Right lobe of liver (tissue), 6 donors: ENCODE data around the gene SUCLG2. TPM values are rescaled to one million over a fixed set of nuclear protein-coding genes. Genes with fewer than 3 reads are reported as not detected.

Source experiments
- ATAC-seq, 4 donors: fragments of 200-7000 bp; cut with Tn5 transposase; one replicate each; pipeline ENCODE4 v1.9.1; 2020; ENCODE audit warnings: mild to moderate bottlenecking in 4 of 4, moderate library complexity in 4 of 4
- DNase-seq, 3 donors: peaks; one replicate each; pipeline ENCODE4 v3.0.0-alpha.2; 2020
- H3K27ac ChIP-seq, 3 donors: fragments of 200-600 bp; one replicate each; pipeline ENCODE4 v1.8.0; 2022
- H3K27me3 ChIP-seq, 2 donors: fragments of 200-600 bp; one replicate each; pipeline ENCODE4 v1.8.0; 2022
- H3K36me3 ChIP-seq, 4 donors: fragments of 200-600 bp; sonication (generic) in 1 of 4; one replicate each; pipeline versions ENCODE4 v1.5.1 to v1.8.0; 2017 to 2022; ENCODE audit warnings: control low read depth in 1 of 4
- H3K4me1 ChIP-seq, 4 donors: fragments of 200-600 bp; sonication (generic) in 1 of 4; one replicate each; pipeline versions ENCODE4 v1.5.1 to v1.8.0; 2017 to 2022; ENCODE audit warnings: control low read depth in 1 of 4
- H3K4me3 ChIP-seq, 3 donors: fragments of 200-600 bp; one replicate each; pipeline ENCODE4 v1.8.0; 2022
- H3K9me3 ChIP-seq, 4 donors: fragments of 200-600 bp; sonication (generic) in 1 of 4; one replicate each; pipeline versions ENCODE4 v1.5.1 to v1.8.0; 2017 to 2022; ENCODE audit warnings: control low read depth in 1 of 4
- POLR2A ChIP-seq: fragments of 450-650 bp; IDR thresholded peaks from one replicate; pipeline ENCODE4 v1.6.1; 2017; ENCODE audit warnings: antibody characterized with exemption, mild to moderate bottlenecking
- WGBS: methylation state at CpG from one replicate; pipeline ENCODE4 v1.1.6; 2018; ENCODE audit warnings: low coverage, low lambda C conversion rate; ENCODE audit not compliant: insufficient coverage; ENCODE audit errors: missing lambda C conversion rate; 5-methylcytosine and 5-hydroxymethylcytosine counted together
- intact Hi-C, 2 donors: fragments of 100-400 bp; cut with DNase I; formaldehyde crosslinking; loops; one replicate each; pipeline versions ENCODE4 v1.11.2 to v1.14.1; 2022
- total RNA-seq, 6 experiments: library from RNA; depleted of rRNA in 2 of 6; stranded (reverse); fragments of >200 nt in 2 of 6; fragmentation: NEBNext Ultra II Directional in 3 of 6; extraction: Animal tissue kit (Norgen Biotek cat#: 25700) in 3 of 6; gene quantifications; one replicate each; pipeline versions ENCODE4 v1.1.0 to v1.2.4, GENCODE V29; 2016 to 2023
- TF ChIP-seq, protein P1 (sequence below), 4 donors: fragments of 200-600 bp in 3 of 4; fragments of 450-650 bp in 1 of 4; IDR thresholded peaks; one replicate each; pipeline versions ENCODE4 v1.5.1 to v1.8.0; 2016 to 2022; ENCODE audit warnings: antibody characterized with exemption in 4 of 4, mild to moderate bottlenecking in 2 of 4
- donor health status: DM: no; HTN: yes; CAD: no.
- donor health status: DM: no; HTN: no; CAD: no.
- donor health status: DM: no; HTN: no; CAD: no.
- donor health status: DM: no; HTN: yes; CAD: no.
- donor health status: DM: no; HTN: yes; CAD: no.

SUCLG2 gene
- total RNA-seq, 6 experiments from 2014 or later = 138 to 167 (median 158) TPM

DNA sequence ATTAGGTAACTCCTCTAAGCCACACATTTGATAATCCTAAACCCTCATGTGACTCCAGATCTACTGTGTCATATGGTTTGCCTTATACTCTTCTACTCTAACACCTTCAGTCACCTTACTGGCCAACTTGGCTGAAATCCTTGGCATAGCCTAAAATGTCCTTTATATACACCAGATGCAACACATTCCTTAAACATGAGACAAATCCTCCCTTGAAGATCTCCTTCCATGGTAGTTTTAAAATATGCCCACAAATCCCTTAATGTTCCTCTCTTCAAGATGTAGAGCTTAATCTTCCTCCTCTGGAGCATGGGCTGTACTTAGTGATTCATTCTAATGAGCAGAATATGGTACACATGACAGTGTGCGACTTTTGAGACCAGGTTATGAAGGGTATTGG is 238.9 kb downstream of the SUCLG2 start:
- WGBS = 5% methylated on average over 1 of the region's 1 CpG
- no peaks in the 10 kb centered on the region for H3K4me1 ChIP-seq
- no peak for ATAC-seq
- no peak overlapping the region for H3K27ac ChIP-seq
- H3K9me3 ChIP-seq = no peaks in the 10 kb centered on the region
- no peak for DNase-seq
- no peak for TF ChIP-seq POLR2A
- TF ChIP-seq, protein P1, sequence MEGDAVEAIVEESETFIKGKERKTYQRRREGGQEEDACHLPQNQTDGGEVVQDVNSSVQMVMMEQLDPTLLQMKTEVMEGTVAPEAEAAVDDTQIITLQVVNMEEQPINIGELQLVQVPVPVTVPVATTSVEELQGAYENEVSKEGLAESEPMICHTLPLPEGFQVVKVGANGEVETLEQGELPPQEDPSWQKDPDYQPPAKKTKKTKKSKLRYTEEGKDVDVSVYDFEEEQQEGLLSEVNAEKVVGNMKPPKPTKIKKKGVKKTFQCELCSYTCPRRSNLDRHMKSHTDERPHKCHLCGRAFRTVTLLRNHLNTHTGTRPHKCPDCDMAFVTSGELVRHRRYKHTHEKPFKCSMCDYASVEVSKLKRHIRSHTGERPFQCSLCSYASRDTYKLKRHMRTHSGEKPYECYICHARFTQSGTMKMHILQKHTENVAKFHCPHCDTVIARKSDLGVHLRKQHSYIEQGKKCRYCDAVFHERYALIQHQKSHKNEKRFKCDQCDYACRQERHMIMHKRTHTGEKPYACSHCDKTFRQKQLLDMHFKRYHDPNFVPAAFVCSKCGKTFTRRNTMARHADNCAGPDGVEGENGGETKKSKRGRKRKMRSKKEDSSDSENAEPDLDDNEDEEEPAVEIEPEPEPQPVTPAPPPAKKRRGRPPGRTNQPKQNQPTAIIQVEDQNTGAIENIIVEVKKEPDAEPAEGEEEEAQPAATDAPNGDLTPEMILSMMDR (IDR thresholded peaks at IDR 0.05) = no peak
- intact Hi-C loops = no loop called here
- no peaks in the 10 kb centered on the region for H3K27me3 ChIP-seq
- H3K36me3 ChIP-seq = no peaks in the 10 kb centered on the region
- H3K4me3 ChIP-seq = no peak overlapping the region

DNA sequence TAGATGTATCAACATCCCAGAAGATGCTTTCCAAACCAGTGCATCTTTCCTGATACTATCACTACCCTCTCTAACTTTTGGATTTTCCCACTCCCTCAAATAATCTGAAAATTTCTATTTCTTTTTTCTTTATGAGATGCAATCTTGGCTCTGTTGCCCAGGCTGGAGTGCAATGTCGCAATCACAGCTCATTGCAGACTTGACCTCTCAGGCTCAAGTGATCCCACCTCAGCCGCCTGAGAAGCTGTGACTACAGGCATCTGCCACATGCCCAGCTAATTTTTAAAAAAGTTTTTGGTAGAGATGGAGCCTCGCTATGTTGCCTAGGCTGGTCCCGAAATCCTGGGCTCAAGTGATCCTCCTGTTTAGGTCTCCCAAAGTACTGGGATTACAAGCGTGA is 239.7 kb downstream of the SUCLG2 start:
- Histone ChIP-seq H3K9me3 (no peaks in the 10 kb centered on the region), H3K36me3 (no peaks in the 10 kb centered on the region), H3K4me1 (no peaks in the 10 kb centered on the region), H3K27ac (no peak overlapping the region), H3K27me3 (no peaks in the 10 kb centered on the region), H3K4me3 (no peak overlapping the region)
- intact Hi-C loops = no loop called here
- no peak for TF ChIP-seq POLR2A
- TF ChIP-seq, protein P1 (IDR thresholded peaks at IDR 0.05) = no peak
- DNase-seq = no peak
- peak in 1 of 4 donors; percentile 15 for ATAC-seq
- WGBS = 84% methylated on average over 5 of the region's 5 CpGs

DNA sequence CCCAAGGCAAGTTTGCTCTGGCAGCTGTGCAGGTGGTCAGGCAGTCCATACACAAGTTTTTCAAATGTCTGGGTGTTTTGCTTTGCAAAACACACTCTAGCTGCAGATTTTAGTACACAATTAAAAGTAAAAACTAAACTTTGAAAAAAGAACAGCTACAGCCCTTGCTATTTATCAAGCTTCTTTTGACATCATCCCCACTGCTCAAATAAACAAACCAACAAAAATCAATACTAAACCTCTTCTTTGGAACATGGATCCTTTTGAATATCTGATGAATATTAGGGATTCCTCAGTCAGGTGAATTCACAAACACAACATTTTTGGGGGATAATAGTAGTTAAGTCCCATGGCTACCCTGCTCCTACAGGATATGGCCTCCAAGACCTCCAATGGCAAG is 249.2 kb downstream of the SUCLG2 start:
- TF ChIP-seq, protein P1 (IDR thresholded peaks at IDR 0.05) = no peak
- no peak for TF ChIP-seq POLR2A
- Histone ChIP-seq H3K9me3 (no peaks in the 10 kb centered on the region), H3K27ac (peak overlapping the region in 1 of 3 donors; percentile 13), H3K4me3 (no peak overlapping the region), H3K4me1 (peaks cover 0 to 32% (median 10%) of the 10 kb centered on the region in 4 donors), H3K27me3 (no peaks in the 10 kb centered on the region), H3K36me3 (no peaks in the 10 kb centered on the region)
- intact Hi-C loops = no loop called here
- DNase-seq (no peak), ATAC-seq (peak; percentile 31 to 53 (median 44))

DNA sequence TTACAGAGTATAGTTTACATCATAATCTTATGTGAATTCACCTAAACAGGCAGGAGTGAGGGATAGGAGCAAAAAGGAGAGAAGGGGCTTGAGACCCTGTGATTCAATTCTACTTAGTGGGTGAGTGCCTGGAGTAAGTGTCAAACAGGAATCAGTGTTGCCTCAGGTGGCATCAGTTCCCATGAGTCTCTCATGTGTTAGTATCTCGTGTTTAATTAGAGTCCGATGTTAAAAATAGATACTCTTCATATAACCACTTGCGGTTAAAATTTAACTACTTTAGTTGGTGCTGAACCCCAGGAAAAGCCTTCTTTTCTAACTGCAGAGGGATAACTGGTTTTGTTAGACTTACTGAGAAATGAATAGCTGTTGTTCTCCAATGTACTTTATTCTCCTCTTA is 251.5 kb downstream of the SUCLG2 start:
- Histone ChIP-seq H3K27ac (peak overlapping the region; percentile 20 to 41 (median 29)), H3K4me3 (no peak overlapping the region), H3K4me1 (peaks cover 0 to 32% (median 10%) of the 10 kb centered on the region in 4 donors), H3K9me3 (no peaks in the 10 kb centered on the region), H3K36me3 (peaks cover 0 to 2% (median 0%) of the 10 kb centered on the region in 4 donors), H3K27me3 (no peaks in the 10 kb centered on the region)
- WGBS = 50% methylated on average over 3 of the region's 3 CpGs
- TF ChIP-seq, protein P1 (IDR thresholded peaks at IDR 0.05) = no peak
- no peak for TF ChIP-seq POLR2A
- intact Hi-C loops = no loop called here
- DNase-seq (no peak), ATAC-seq (peak; percentile 8 to 51 (median 37))

DNA sequence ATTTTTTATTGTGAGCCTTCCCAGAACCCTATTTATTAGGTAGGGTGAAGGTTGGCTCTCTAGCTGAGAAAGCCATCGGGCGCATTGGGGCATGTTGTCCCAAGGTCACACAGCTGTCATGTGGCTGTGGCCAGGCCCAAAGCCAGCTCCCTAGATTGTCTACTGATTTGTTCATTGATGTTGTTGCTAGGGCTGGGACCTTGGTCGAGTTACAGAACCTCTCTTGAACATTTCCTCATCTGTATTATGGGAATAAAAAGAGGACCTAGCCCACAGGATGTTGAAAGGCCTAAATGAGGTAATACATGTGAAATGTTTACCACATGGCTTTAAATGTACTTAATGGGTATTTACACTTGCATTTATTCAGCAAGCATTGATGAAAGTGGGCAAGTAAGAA is 252.5 kb downstream of the SUCLG2 start:
- Histone ChIP-seq H3K36me3 (peaks cover 0 to 2% (median 0%) of the 10 kb centered on the region in 4 donors), H3K9me3 (no peaks in the 10 kb centered on the region), H3K27ac (no peak overlapping the region), H3K4me3 (no peak overlapping the region), H3K4me1 (peaks cover 0 to 32% (median 10%) of the 10 kb centered on the region in 4 donors), H3K27me3 (no peaks in the 10 kb centered on the region)
- intact Hi-C loops = no loop called here
- peak; percentile 85 to 94 (median 88) for ATAC-seq
- no peak for TF ChIP-seq POLR2A
- TF ChIP-seq, protein P1 (IDR thresholded peaks at IDR 0.05) = no peak
- peak; percentile 70 to 77 (median 75) for DNase-seq
- WGBS = 23% methylated on average over 3 of the region's 3 CpGs
